GM10248 (cell line): ENCODE data around the gene DHRS1.

Experiments
- CTCF ChIA-PET: fragments of 300-600 bp; sonication (Branson Sonifier 250); formaldehyde crosslinking; extraction: SDS; loops from one replicate; lab custom pipeline; 2021; ENCODE audit warnings: antibody characterized with exemption; lab: Yijun Ruan, JAX
- POLR2A ChIA-PET: fragments of 350-650 bp; sonication (Branson Sonifier 250); formaldehyde crosslinking; extraction: SDS; loops from one replicate; lab custom pipeline; 2020; ENCODE audit warnings: antibody characterized with exemption; lab: Yijun Ruan, JAX
- DNase-seq: peaks from one replicate; pipeline ENCODE4 v3.0.0; 2012; ENCODE audit errors: extremely low spot score
- CTCF ChIP-seq: IDR thresholded peaks from 2 replicates; pipeline ENCODE4 v1.5.1; 2012; ENCODE audit warnings: mild to moderate bottlenecking, low read depth; ENCODE audit errors: extremely low read depth, missing control alignments, control extremely low read depth

The DHRS1 gene

GRCh38 chr14:24315807-24316596 lies 16.4 kb upstream of the DHRS1 start:
- ChIA-PET CTCF (interaction anchor here (1.7 kb wide), 2 partner anchors 8 to 116 kb away, joined by 6 to 12 read pairs; partner anchors contain the start of gene CIDEB), POLR2A (no interaction called here)
- no peak for TF ChIP-seq CTCF
- no peak for DNase-seq

GRCh38 chr14:24315243-24315806 lies 15.7 kb upstream of the DHRS1 start:
- POLR2A ChIA-PET, result no interaction called here
- CTCF ChIA-PET, result interaction anchor here (1.7 to 10.4 kb wide), 4 partner anchors 8 to 207 kb away, joined by 5 to 114 read pairs (median 9); partner anchors contain the start of genes CBLN3, CIDEB and KHNYN
- DNase-seq, result no peak
- no peak for TF ChIP-seq CTCF

- TF ChIP-seq CTCF, result no peak
- ChIA-PET CTCF (interaction anchor here (0.8 to 10.4 kb wide), 5 partner anchors 10 to 206 kb away, joined by 3 to 151 read pairs (median 5); partner anchors contain the start of genes CBLN3, DHRS1, KHNYN and NOP9), POLR2A (no interaction called here)
- no peak for DNase-seq
These were observed 15.0 kb upstream of the DHRS1 start for GRCh38 chr14:24314377-24315193.

- POLR2A ChIA-PET, result no interaction called here
- CTCF ChIA-PET, result interaction anchor here (0.8 to 10.4 kb wide), 5 partner anchors 11 to 205 kb away, joined by 3 to 151 read pairs (median 5); partner anchors contain the start of genes CBLN3, DHRS1, KHNYN and NOP9
- DNase-seq, result no peak
- TF ChIP-seq CTCF, result no peak
These were observed 14.3 kb upstream of the DHRS1 start for GRCh38 chr14:24313913-24314312.

GRCh38 chr14:24312736-24313507 lies 13.3 kb upstream of the DHRS1 start:
- ChIA-PET CTCF (interaction anchor here (0.8 to 10.4 kb wide), 6 partner anchors 14 to 120 kb away, joined by 3 to 155 read pairs (median 93); partner anchors contain the start of genes ADCY4, CBLN3, DHRS1 and KHNYN), POLR2A (no interaction called here)

More at GRCh38 chr14:24312736-24313507, 13.3 kb upstream of the DHRS1 start:
- no peak for TF ChIP-seq CTCF
- DNase-seq, result no peak
